Progenitor cell of endocrine pancreas (in vitro differentiated cells): ENCODE measurements around the gene SLC35C1. TPM values are rescaled to one million over a fixed set of nuclear protein-coding genes. Genes with fewer than 3 reads are reported as not detected.

ENCODE experiments used
- DNase-seq: peaks from one replicate; pipeline ENCODE4 v3.0.0; 2021; ENCODE audit warnings: low spot score; ENCODE audit not compliant: unreplicated experiment
- H3K27ac Mint-ChIP-seq: 2 replicates; pipeline ENCODE4 v1.8.0; 2021; ENCODE audit warnings: mild to moderate bottlenecking, moderate library complexity, mixed read lengths
- H3K27me3 Mint-ChIP-seq: 2 replicates; pipeline ENCODE4 v1.8.0; 2021; ENCODE audit warnings: mixed read lengths
- H3K36me3 Mint-ChIP-seq: 2 replicates; pipeline ENCODE4 v1.8.0; 2022; ENCODE audit warnings: mixed read lengths; ENCODE audit not compliant: insufficient read depth
- H3K4me1 Mint-ChIP-seq: 2 replicates; pipeline ENCODE4 v1.8.0; 2021; ENCODE audit warnings: low read depth, mixed read lengths
- H3K4me3 Mint-ChIP-seq: 2 replicates; pipeline ENCODE4 v1.8.0; 2021; ENCODE audit warnings: low read depth, mild to moderate bottlenecking, moderate library complexity, mixed read lengths
- H3K9me3 Mint-ChIP-seq: 2 replicates; pipeline ENCODE4 v1.8.0; 2021; ENCODE audit warnings: low read depth, mixed read lengths
- total RNA-seq: library from RNA; stranded (reverse); gene quantifications from 2 replicates; pipeline ENCODE4 v1.2.1, GENCODE V29; 2021
- TF ChIP-seq, protein P1 (sequence below): fragments of 200-600 bp; sonication (generic); IDR thresholded peaks from one replicate; pipeline ENCODE4 v1.5.0; 2021; ENCODE audit warnings: antibody characterized with exemption, mild to moderate bottlenecking; ENCODE audit not compliant: unreplicated experiment

SLC35C1 gene
- total RNA-seq, 1 donor from 2014 or later = 14.0 TPM

DNA sequence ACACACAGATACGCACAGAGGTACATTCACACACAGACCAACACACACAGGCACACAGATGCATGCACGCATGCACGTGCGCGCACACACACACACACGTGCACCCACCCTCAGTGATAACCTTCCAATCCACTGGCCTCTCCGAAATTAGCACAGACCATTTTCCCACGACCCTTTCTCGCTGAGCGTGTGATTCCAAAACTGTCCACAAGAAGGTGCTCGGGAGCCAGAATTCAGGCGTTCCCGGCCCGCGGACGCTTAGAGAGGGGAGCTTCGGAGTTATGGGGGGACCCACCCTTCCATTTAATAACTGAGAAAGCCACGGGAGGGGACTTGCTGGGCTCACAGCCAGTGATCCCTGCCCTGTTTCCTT, 33.8 kb upstream of the SLC35C1 start:
- no peaks in the 10 kb centered on the region for H3K36me3 Mint-ChIP-seq
- H3K27ac Mint-ChIP-seq = no peak overlapping the region
- peaks cover 4% of the 10 kb centered on the region for H3K4me1 Mint-ChIP-seq
- peak overlapping the region; percentile 82 for H3K4me3 Mint-ChIP-seq
- TF ChIP-seq, protein P1, sequence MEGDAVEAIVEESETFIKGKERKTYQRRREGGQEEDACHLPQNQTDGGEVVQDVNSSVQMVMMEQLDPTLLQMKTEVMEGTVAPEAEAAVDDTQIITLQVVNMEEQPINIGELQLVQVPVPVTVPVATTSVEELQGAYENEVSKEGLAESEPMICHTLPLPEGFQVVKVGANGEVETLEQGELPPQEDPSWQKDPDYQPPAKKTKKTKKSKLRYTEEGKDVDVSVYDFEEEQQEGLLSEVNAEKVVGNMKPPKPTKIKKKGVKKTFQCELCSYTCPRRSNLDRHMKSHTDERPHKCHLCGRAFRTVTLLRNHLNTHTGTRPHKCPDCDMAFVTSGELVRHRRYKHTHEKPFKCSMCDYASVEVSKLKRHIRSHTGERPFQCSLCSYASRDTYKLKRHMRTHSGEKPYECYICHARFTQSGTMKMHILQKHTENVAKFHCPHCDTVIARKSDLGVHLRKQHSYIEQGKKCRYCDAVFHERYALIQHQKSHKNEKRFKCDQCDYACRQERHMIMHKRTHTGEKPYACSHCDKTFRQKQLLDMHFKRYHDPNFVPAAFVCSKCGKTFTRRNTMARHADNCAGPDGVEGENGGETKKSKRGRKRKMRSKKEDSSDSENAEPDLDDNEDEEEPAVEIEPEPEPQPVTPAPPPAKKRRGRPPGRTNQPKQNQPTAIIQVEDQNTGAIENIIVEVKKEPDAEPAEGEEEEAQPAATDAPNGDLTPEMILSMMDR = peak; percentile 78
- H3K27me3 Mint-ChIP-seq = peaks cover 35% of the 10 kb centered on the region
- no peaks in the 10 kb centered on the region for H3K9me3 Mint-ChIP-seq
- peak; percentile 60 for DNase-seq

DNA sequence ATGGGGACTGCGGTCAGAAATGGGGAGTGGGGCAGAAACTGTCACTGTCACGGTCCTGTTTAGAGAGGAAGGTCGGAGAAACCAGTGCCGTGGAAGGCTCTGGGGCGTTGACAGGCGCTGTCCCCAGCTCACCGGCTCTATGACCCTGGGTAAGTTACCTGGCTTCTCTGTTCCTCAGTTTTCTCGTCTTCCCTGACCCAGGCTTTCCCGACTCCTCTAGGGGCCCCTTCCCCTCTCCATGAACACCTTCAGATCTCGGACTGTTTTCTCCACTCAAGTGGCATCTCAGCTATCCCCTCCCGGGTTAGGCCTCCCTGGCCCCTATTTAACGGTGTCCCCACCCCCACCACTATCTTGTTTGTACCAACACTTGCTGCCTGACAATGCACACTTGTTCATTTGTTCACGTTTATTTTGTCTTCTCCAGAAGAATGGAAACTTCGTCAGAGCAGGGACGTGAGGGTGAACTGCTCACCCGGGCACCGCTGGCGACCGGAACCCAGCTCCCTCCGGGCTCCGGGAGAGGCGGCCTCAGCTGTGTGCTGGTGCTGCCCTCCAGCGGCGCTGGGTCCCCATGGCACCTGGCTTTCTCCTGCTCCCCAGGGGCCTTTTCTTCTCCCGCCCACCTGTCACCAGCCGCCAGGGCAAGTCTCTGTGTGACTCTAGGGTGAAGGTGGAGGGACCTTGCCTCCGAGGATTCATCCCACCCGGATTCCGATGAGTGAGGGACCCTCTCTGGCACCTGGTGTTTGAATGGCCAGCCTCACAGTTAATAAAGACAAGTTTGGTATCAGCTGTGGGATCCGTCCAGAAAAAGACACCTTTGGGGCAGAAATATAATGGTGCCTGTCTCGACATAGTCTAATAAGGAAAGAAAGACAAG, 33.1 kb upstream of the SLC35C1 start:
- TF ChIP-seq, protein P1 = peak; percentile 92
- DNase-seq = peak; percentile 89
- Mint-ChIP-seq H3K4me1 (peaks cover 4% of the 10 kb centered on the region), H3K36me3 (no peaks in the 10 kb centered on the region), H3K27me3 (peaks cover 31% of the 10 kb centered on the region), H3K9me3 (no peaks in the 10 kb centered on the region), H3K27ac (peak overlapping the region; percentile 47), H3K4me3 (peak overlapping the region; percentile 82)

DNA sequence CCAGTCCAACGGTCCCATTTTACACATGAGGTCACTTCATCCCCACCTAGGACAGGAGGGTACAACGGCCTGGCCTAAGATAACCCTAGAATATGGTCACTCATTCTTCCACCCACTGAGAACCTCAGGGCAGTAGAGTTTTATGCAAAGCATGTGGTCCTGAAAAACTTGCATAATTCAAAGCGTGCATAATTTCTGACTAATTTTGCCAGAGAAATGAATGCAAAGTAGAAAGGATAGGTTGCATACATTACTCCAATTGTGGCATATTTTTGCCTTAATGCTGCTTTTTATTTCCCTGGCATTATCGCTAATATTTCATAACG, 32.5 kb upstream of the SLC35C1 start:
- peaks cover 4% of the 10 kb centered on the region for H3K4me1 Mint-ChIP-seq
- H3K27ac Mint-ChIP-seq = no peak overlapping the region

DNA sequence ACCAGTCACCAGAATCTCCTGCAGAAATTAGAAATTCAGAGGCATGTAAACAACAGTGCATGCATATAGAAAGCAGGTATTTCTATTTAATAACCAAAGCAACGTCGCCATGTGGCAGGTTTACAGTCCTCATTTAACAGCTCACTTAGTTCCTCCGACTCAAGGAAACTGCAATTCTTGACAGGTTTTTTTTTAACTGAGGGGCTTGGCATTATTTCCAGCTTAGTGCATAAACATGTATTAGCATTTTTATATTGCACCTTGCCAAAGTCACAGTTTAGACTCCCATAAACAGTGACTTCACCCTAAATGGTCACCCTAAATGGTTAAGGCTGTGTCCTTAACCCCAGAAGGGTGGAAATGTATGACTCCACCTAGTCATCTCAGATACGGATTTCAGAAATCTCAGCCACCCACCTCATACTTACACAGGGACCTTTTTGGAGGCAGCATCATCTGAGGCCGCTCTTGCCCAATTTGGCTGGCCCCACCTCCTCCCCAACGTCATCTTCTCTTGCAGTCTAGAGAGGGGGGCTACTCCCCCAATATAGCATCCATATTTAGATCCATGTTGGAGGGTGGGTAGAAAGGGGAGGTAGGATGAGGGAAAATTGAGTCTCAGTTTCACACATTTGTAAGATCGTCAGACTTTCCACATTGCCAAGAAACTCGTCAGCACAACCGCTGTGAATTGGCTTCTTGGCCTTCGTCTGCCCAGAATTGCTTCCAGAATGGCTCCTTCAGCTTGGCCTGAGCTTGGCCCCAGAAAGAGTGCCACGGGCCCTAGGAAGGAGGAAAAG, 31.8 kb upstream of the SLC35C1 start:
- Mint-ChIP-seq H3K4me1 (peaks cover 4% of the 10 kb centered on the region), H3K36me3 (no peaks in the 10 kb centered on the region), H3K9me3 (no peaks in the 10 kb centered on the region), H3K27ac (no peak overlapping the region), H3K27me3 (peaks cover 30% of the 10 kb centered on the region), H3K4me3 (no peak overlapping the region)
- DNase-seq = no peak
- TF ChIP-seq, protein P1 = no peak

More for the DNA sequence above, 32.5 kb upstream of the SLC35C1 start:
- Mint-ChIP-seq H3K4me3 (no peak overlapping the region), H3K27me3 (peaks cover 31% of the 10 kb centered on the region), H3K36me3 (no peaks in the 10 kb centered on the region), H3K9me3 (no peaks in the 10 kb centered on the region)
- TF ChIP-seq, protein P1 = no peak
- no peak for DNase-seq

DNA sequence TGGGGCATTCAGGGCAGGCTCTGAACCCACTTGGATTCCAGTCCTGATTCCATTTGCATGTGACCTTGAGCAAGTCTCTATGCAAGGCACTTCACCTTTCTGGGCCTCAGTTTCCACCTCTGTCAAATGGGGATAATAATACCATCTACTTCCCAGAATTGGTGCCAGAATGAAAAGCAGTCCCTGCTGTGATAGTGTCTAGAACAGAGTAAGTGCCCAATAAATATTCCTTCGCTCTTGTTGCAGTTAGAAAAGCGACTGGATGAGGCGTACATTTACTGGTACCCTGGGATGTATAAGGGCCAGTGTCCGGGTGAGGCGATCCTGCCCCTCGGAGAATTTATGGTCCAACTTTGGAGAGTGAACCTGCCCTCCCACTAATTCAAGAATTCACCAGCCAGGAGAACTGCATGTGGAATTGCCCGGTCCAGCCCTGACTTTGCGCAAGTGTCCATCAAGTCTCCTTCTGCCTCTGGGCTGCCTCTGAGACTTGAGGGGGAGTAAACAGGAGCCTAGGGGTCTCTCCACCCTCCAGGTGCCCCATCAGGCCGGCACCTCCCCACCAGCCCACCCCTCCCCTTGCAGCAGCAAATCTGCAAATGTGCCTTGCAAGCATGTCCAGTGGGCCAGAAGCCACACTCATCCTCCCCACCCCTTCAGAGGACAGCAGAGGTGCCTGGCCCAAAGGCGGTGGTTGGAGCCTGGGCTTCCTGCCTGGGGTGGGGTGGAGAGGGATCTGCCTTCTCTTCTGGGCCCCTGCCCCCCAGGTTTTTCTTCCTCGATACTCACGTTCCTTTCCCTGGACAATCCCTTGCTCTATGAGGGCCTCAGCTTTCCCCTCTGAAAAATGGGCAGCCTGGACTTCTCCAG, 30.9 kb upstream of the SLC35C1 start:
- TF ChIP-seq, protein P1 = no peak
- Mint-ChIP-seq H3K27me3 (peaks cover 28% of the 10 kb centered on the region), H3K27ac (no peak overlapping the region), H3K9me3 (no peaks in the 10 kb centered on the region), H3K4me1 (peaks cover 4% of the 10 kb centered on the region), H3K4me3 (no peak overlapping the region), H3K36me3 (no peaks in the 10 kb centered on the region)
- no peak for DNase-seq
